Measurements from ENCODE around the gene BEX4.
A peak's percentile ranks its signal among the peaks of the same experiment; 100 is the strongest.
"Not testable (repeated sequence)": the region's sequence is repeated elsewhere in the genome, so short reads cannot be mapped to it uniquely, and the experiment has no call there.

The BEX4 gene

GRCh38 chrX:103210056-103210455 is 4.9 kb upstream of the BEX4 start:
- Histone ChIP-seq H3K27ac (ENCODE audit: low read length) (no peak overlapping the region), H3K9ac (ENCODE audit: low read depth, low read length) (no peak overlapping the region), H3K4me1 (ENCODE audit: insufficient read depth, low read length) (no peaks in the 10 kb centered on the region), H3K4me3 (ENCODE audit: low read length) (no peak overlapping the region), H3K9me3 (ENCODE audit: insufficient read depth, low read depth, low read length) (no peaks in the 10 kb centered on the region), H3K27me3 (ENCODE audit: insufficient read depth, low read length) (no peaks in the 10 kb centered on the region), H3K36me3 (ENCODE audit: insufficient read depth, low read depth, low read length) (no peaks in the 10 kb centered on the region)

GRCh38 chrX:103211012-103211715 is 3.7 kb upstream of the BEX4 start:
- no peak overlapping the region for H3K9ac ChIP-seq (ENCODE audit: low read depth, low read length)

DNA sequence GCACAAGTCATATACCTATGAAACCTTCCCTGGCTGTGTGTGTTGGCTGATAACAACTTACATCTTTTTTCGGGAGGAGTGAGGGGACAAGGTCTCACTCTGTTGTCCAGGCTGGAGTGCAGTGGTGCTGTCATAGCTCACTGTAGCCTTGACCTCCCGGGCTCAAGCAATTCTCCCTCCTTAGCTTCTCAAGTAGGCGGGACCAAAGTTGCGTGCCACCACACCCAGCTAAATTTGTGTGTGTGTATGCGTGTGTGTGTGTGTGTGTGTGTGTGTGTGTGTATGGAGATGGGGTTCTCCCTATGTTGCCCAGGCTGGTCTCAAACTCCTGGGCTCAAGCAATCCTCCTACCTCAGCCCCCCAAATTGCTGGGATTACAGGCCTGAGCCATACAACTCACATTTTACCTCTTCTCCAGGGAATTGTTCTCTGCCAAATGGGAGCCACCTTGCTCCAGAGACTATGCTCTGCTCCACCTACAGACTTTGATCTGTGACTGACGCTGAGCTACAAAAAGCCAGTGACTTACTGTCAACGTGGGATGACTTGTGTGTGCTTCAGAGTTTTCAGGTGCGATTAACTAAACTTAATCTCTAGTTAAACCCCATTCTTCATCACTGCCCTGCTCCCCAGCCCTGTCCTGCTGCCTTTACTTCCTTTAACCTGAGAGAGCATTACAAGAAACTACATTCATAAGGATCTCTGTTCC is 2.0 kb upstream of the BEX4 start:
- no peaks in the 10 kb centered on the region for H3K27me3 ChIP-seq (ENCODE audit: insufficient read depth, low read length)
- peaks cover 5% of the 10 kb centered on the region; the same call in 1 of the 2 replicates for H3K4me1 ChIP-seq (ENCODE audit: insufficient read depth, low read length)
- H3K9ac ChIP-seq (ENCODE audit: low read depth, low read length): no peak overlapping the region
- H3K4me3 ChIP-seq (ENCODE audit: low read length): no peak overlapping the region
- H3K36me3 ChIP-seq (ENCODE audit: insufficient read depth, low read depth, low read length): peaks cover 13% of the 10 kb centered on the region
- no peak overlapping the region for H3K27ac ChIP-seq (ENCODE audit: low read length)
- no peaks in the 10 kb centered on the region for H3K9me3 ChIP-seq (ENCODE audit: insufficient read depth, low read depth, low read length)

More at GRCh38 chrX:103211012-103211715, 3.7 kb upstream of the BEX4 start:
- H3K4me1 ChIP-seq (ENCODE audit: insufficient read depth, low read length): no peaks in the 10 kb centered on the region
- no peak overlapping the region for H3K4me3 ChIP-seq (ENCODE audit: low read length)
- H3K36me3 ChIP-seq (ENCODE audit: insufficient read depth, low read depth, low read length): peaks cover 1% of the 10 kb centered on the region; the same call in 1 of the 2 replicates
- no peaks in the 10 kb centered on the region for H3K27me3 ChIP-seq (ENCODE audit: insufficient read depth, low read length)
- H3K27ac ChIP-seq (ENCODE audit: low read length): no peak overlapping the region
- no peaks in the 10 kb centered on the region for H3K9me3 ChIP-seq (ENCODE audit: insufficient read depth, low read depth, low read length)

- peak overlapping the region; percentile 91 for H3K9ac ChIP-seq (ENCODE audit: low read depth, low read length)
- peak overlapping the region; percentile 79 for H3K27ac ChIP-seq (ENCODE audit: low read length)
- peaks cover 5% of the 10 kb centered on the region; the same call in 1 of the 2 replicates for H3K4me1 ChIP-seq (ENCODE audit: insufficient read depth, low read length)
- peaks cover 13% of the 10 kb centered on the region for H3K36me3 ChIP-seq (ENCODE audit: insufficient read depth, low read depth, low read length)
- H3K9me3 ChIP-seq (ENCODE audit: insufficient read depth, low read depth, low read length): no peaks in the 10 kb centered on the region
- H3K4me3 ChIP-seq (ENCODE audit: low read length): peak overlapping the region; percentile 79
- no peaks in the 10 kb centered on the region for H3K27me3 ChIP-seq (ENCODE audit: insufficient read depth, low read length)
These were observed 600 bp downstream of the BEX4 start for GRCh38 chrX:103215425-103215991.

DNA sequence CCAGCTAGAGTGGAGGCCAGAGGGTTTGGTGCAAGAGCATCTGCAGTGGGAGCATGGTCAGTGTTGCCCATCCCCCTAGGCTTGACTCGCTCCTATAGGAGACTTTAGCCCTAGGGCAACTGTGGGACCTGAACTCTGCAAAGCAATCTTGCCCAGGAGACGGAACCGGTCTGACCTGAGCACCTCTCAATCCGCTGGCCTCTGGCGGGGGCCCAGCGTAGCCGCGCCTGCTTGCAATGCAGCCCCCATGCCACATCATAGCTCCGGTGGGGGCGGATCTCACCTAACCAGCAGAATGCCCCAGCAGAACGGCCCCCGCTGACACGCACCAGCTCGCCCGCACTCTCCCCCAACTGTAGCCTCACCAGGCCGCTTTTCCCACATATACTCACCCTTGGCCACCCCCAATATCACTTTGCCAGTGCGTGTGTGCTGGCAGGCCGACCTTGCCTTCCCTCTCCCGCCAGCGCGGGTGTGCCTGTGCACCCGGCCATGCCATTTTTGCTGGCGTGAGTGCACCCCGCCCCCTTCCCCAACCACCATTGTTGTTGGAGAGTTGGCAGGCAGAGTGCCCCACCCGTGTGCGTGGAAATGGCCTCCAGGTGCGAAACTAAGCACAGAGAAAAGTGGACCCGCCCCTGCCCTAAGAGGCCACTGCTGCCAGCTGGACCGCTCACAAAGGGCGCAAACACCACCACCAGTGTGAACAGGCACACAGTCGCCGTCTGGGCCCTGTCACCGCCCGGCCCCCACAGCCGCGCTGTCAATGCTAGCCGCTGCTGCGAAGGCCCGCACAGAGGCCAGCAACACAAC is 5.8 kb downstream of the BEX4 start:
- H3K9me3 ChIP-seq (ENCODE audit: insufficient read depth, low read depth, low read length): no peaks in the 10 kb centered on the region
- H3K4me1 ChIP-seq (ENCODE audit: insufficient read depth, low read length): peaks cover 5% of the 10 kb centered on the region; the same call in 1 of the 2 replicates
- H3K36me3 ChIP-seq (ENCODE audit: insufficient read depth, low read depth, low read length): peaks cover 13% of the 10 kb centered on the region
- no peak overlapping the region for H3K27ac ChIP-seq (ENCODE audit: low read length)
- no peak overlapping the region for H3K4me3 ChIP-seq (ENCODE audit: low read length)
- H3K9ac ChIP-seq (ENCODE audit: low read depth, low read length): no peak overlapping the region
- no peaks in the 10 kb centered on the region for H3K27me3 ChIP-seq (ENCODE audit: insufficient read depth, low read length)

GRCh38 chrX:103225918-103226317 is 11.0 kb downstream of the BEX4 start:
- H3K9me3 ChIP-seq (ENCODE audit: insufficient read depth, low read depth, low read length); H3K4me1 ChIP-seq (ENCODE audit: insufficient read depth, low read length); H3K27me3 ChIP-seq (ENCODE audit: insufficient read depth, low read length); H3K4me3 ChIP-seq (ENCODE audit: low read length); H3K36me3 ChIP-seq (ENCODE audit: insufficient read depth, low read depth, low read length); H3K9ac ChIP-seq (ENCODE audit: low read depth, low read length); H3K27ac ChIP-seq (ENCODE audit: low read length): not testable (repeated sequence)

- Histone ChIP-seq H3K4me1 (ENCODE audit: insufficient read depth, low read length) (no peaks in the 10 kb centered on the region), H3K9me3 (ENCODE audit: insufficient read depth, low read depth, low read length) (no peaks in the 10 kb centered on the region), H3K27me3 (ENCODE audit: insufficient read depth, low read length) (no peaks in the 10 kb centered on the region), H3K27ac (ENCODE audit: low read length) (no peak overlapping the region), H3K36me3 (ENCODE audit: insufficient read depth, low read depth, low read length) (no peaks in the 10 kb centered on the region), H3K4me3 (ENCODE audit: low read length) (no peak overlapping the region), H3K9ac (ENCODE audit: low read depth, low read length) (no peak overlapping the region)
These were observed 18.4 kb downstream of the BEX4 start for GRCh38 chrX:103233263-103233662.

DNA sequence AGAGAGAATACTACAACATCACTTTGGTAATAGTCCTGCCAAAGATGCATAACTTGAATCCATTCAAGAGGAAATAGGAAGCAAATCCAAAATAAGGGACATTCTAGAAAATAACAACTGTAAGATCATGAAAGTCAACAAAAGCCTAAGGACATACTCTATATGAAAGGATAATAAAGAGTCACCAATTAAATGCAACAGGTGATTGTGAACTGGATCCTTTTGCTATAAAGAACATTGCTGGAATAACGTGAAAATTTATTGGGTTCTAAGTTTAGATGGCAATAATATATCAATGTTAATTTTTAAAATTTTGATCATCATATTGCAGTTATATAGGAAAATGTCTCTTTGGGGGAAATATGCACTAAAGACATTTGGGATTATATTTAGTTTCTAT is 20.0 kb downstream of the BEX4 start:
- H3K4me3 ChIP-seq (ENCODE audit: low read length): no peak overlapping the region
- no peaks in the 10 kb centered on the region for H3K9me3 ChIP-seq (ENCODE audit: insufficient read depth, low read depth, low read length)
- H3K9ac ChIP-seq (ENCODE audit: low read depth, low read length): no peak overlapping the region
- no peaks in the 10 kb centered on the region for H3K36me3 ChIP-seq (ENCODE audit: insufficient read depth, low read depth, low read length)
- H3K27me3 ChIP-seq (ENCODE audit: insufficient read depth, low read length): no peaks in the 10 kb centered on the region
- H3K4me1 ChIP-seq (ENCODE audit: insufficient read depth, low read length): no peaks in the 10 kb centered on the region
- no peak overlapping the region for H3K27ac ChIP-seq (ENCODE audit: low read length)

GRCh38 chrX:103235608-103236007 is 20.7 kb downstream of the BEX4 start:
- not testable (repeated sequence) for H3K4me1 ChIP-seq (ENCODE audit: insufficient read depth, low read length); H3K36me3 ChIP-seq (ENCODE audit: insufficient read depth, low read depth, low read length); H3K4me3 ChIP-seq (ENCODE audit: low read length); H3K27ac ChIP-seq (ENCODE audit: low read length); H3K9ac ChIP-seq (ENCODE audit: low read depth, low read length); H3K27me3 ChIP-seq (ENCODE audit: insufficient read depth, low read length); H3K9me3 ChIP-seq (ENCODE audit: insufficient read depth, low read depth, low read length)

DNA sequence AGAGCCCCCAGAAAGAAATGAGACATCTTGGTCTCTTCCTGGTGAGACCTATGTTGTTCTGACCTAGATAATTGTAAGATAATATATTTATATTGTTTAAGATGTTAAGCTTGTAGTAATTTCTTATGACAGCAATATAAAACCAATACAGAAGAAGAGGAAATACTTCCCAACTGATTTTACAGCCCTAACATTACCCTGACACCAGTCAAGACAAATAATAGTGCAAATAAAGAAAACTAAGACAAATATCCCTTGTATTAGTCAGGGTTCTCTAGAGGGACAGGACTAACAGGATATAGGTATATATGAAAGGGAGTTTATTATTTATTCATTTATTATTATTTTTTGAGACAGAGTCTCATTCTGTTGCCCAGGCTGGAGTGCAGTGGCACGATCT is 21.4 kb downstream of the BEX4 start:
- no peak overlapping the region for H3K4me3 ChIP-seq (ENCODE audit: low read length)
- no peak overlapping the region for H3K27ac ChIP-seq (ENCODE audit: low read length)
- no peaks in the 10 kb centered on the region for H3K36me3 ChIP-seq (ENCODE audit: insufficient read depth, low read depth, low read length)
- H3K9ac ChIP-seq (ENCODE audit: low read depth, low read length): no peak overlapping the region
- H3K4me1 ChIP-seq (ENCODE audit: insufficient read depth, low read length): no peaks in the 10 kb centered on the region
- no peaks in the 10 kb centered on the region for H3K9me3 ChIP-seq (ENCODE audit: insufficient read depth, low read depth, low read length)
- H3K27me3 ChIP-seq (ENCODE audit: insufficient read depth, low read length): no peaks in the 10 kb centered on the region

- H3K27ac ChIP-seq (ENCODE audit: low read length): no peak overlapping the region
- no peak overlapping the region for H3K9ac ChIP-seq (ENCODE audit: low read depth, low read length)
- no peak overlapping the region for H3K4me3 ChIP-seq (ENCODE audit: low read length)
- no peaks in the 10 kb centered on the region for H3K27me3 ChIP-seq (ENCODE audit: insufficient read depth, low read length)
- H3K36me3 ChIP-seq (ENCODE audit: insufficient read depth, low read depth, low read length): no peaks in the 10 kb centered on the region
- no peaks in the 10 kb centered on the region for H3K9me3 ChIP-seq (ENCODE audit: insufficient read depth, low read depth, low read length)
- no peaks in the 10 kb centered on the region for H3K4me1 ChIP-seq (ENCODE audit: insufficient read depth, low read length)
These were observed 25.2 kb downstream of the BEX4 start for GRCh38 chrX:103240155-103240554.
